ENCODE results near the gene SORCS2. TPM values are rescaled to one million over a fixed set of nuclear protein-coding genes. Genes with fewer than 3 reads are reported as not detected.

The SORCS2 gene
- total RNA-seq, 1 experiment from 2014 or later: 0.05 TPM

GRCh38 chr4:7395645-7396044 lies 203.3 kb downstream of the SORCS2 start:
- no peak overlapping the region for H3K27ac ChIP-seq
- no peaks in the 10 kb centered on the region for H3K36me3 ChIP-seq
- H3K27me3 ChIP-seq (replicated peaks): no peaks in the 10 kb centered on the region
- DNase-seq (ENCODE audit: low read depth in 1 of 2, low spot score in 2 of 2): peak in 1 of 2 experiments; percentile 2
- no peak overlapping the region for H3K4me3 ChIP-seq
- no peaks in the 10 kb centered on the region for H3K9me3 ChIP-seq (replicated peaks)
- no peaks in the 10 kb centered on the region for H3K4me1 ChIP-seq (replicated peaks)

GRCh38 chr4:7396186-7396910 lies 204.0 kb downstream of the SORCS2 start:
- H3K27ac ChIP-seq: no peak overlapping the region
- H3K9me3 ChIP-seq (replicated peaks): no peaks in the 10 kb centered on the region
- no peaks in the 10 kb centered on the region for H3K36me3 ChIP-seq
- H3K4me3 ChIP-seq: no peak overlapping the region
- H3K4me1 ChIP-seq (replicated peaks): no peaks in the 10 kb centered on the region
- peak in 1 of 2 experiments; percentile 8 for DNase-seq (ENCODE audit: low read depth in 1 of 2, low spot score in 2 of 2)
- no peaks in the 10 kb centered on the region for H3K27me3 ChIP-seq (replicated peaks)

- H3K27ac ChIP-seq: no peak overlapping the region
- no peak overlapping the region for H3K4me3 ChIP-seq
- no peaks in the 10 kb centered on the region for H3K36me3 ChIP-seq
- no peaks in the 10 kb centered on the region for H3K9me3 ChIP-seq (replicated peaks)
- peak in 1 of 2 experiments; percentile 7 for DNase-seq (ENCODE audit: low read depth in 1 of 2, low spot score in 2 of 2)
- no peaks in the 10 kb centered on the region for H3K4me1 ChIP-seq (replicated peaks)
- no peaks in the 10 kb centered on the region for H3K27me3 ChIP-seq (replicated peaks)
Observed at GRCh38 chr4:7397206-7398103, 205.1 kb downstream of the SORCS2 start.

- DNase-seq (ENCODE audit: low read depth in 1 of 2, low spot score in 2 of 2): peak in 1 of 2 experiments; percentile 36
- H3K9me3 ChIP-seq (replicated peaks): no peaks in the 10 kb centered on the region
- H3K4me1 ChIP-seq (replicated peaks): no peaks in the 10 kb centered on the region
- no peak overlapping the region for H3K27ac ChIP-seq
- H3K27me3 ChIP-seq (replicated peaks): no peaks in the 10 kb centered on the region
- H3K36me3 ChIP-seq: no peaks in the 10 kb centered on the region
- no peak overlapping the region for H3K4me3 ChIP-seq
Observed at GRCh38 chr4:7398104-7398423, 205.7 kb downstream of the SORCS2 start.

- DNase-seq (ENCODE audit: low read depth in 1 of 2, low spot score in 2 of 2): no peak
- no peak overlapping the region for H3K27ac ChIP-seq
- no peaks in the 10 kb centered on the region for H3K27me3 ChIP-seq (replicated peaks)
- no peaks in the 10 kb centered on the region for H3K9me3 ChIP-seq (replicated peaks)
- no peaks in the 10 kb centered on the region for H3K36me3 ChIP-seq
- H3K4me1 ChIP-seq (replicated peaks): no peaks in the 10 kb centered on the region
- no peak overlapping the region for H3K4me3 ChIP-seq
Observed at GRCh38 chr4:7398788-7399439, 206.6 kb downstream of the SORCS2 start.

GRCh38 chr4:7399440-7400234 lies 207.3 kb downstream of the SORCS2 start:
- no peaks in the 10 kb centered on the region for H3K4me1 ChIP-seq (replicated peaks)
- H3K36me3 ChIP-seq: no peaks in the 10 kb centered on the region
- H3K27me3 ChIP-seq (replicated peaks): no peaks in the 10 kb centered on the region
- no peaks in the 10 kb centered on the region for H3K9me3 ChIP-seq (replicated peaks)
- H3K27ac ChIP-seq: no peak overlapping the region
- H3K4me3 ChIP-seq: no peak overlapping the region
- DNase-seq (ENCODE audit: low read depth in 1 of 2, low spot score in 2 of 2): peak in 1 of 2 experiments; percentile 8

GRCh38 chr4:7400671-7401298 lies 208.4 kb downstream of the SORCS2 start:
- H3K4me3 ChIP-seq: no peak overlapping the region
- no peak overlapping the region for H3K27ac ChIP-seq
- no peak for DNase-seq (ENCODE audit: low read depth in 1 of 2, low spot score in 2 of 2)
- H3K27me3 ChIP-seq (replicated peaks): no peaks in the 10 kb centered on the region
- H3K36me3 ChIP-seq: no peaks in the 10 kb centered on the region
- H3K4me1 ChIP-seq (replicated peaks): no peaks in the 10 kb centered on the region
- H3K9me3 ChIP-seq (replicated peaks): no peaks in the 10 kb centered on the region

- Histone ChIP-seq H3K4me1 (replicated peaks) (no peaks in the 10 kb centered on the region), H3K27ac (no peak overlapping the region), H3K9me3 (replicated peaks) (no peaks in the 10 kb centered on the region), H3K4me3 (no peak overlapping the region), H3K27me3 (replicated peaks) (no peaks in the 10 kb centered on the region), H3K36me3 (no peaks in the 10 kb centered on the region)
- no peak for DNase-seq (ENCODE audit: low read depth in 1 of 2, low spot score in 2 of 2)
Observed at GRCh38 chr4:7402526-7402925, 210.2 kb downstream of the SORCS2 start.

GRCh38 chr4:7403001-7403400 lies 210.7 kb downstream of the SORCS2 start:
- Histone ChIP-seq H3K9me3 (replicated peaks) (no peaks in the 10 kb centered on the region), H3K27me3 (replicated peaks) (no peaks in the 10 kb centered on the region), H3K4me3 (no peak overlapping the region), H3K36me3 (no peaks in the 10 kb centered on the region), H3K4me1 (replicated peaks) (no peaks in the 10 kb centered on the region), H3K27ac (no peak overlapping the region)
- peak in 1 of 2 experiments; percentile 5 for DNase-seq (ENCODE audit: low read depth in 1 of 2, low spot score in 2 of 2)

- Histone ChIP-seq H3K27me3 (replicated peaks) (no peaks in the 10 kb centered on the region), H3K4me1 (replicated peaks) (no peaks in the 10 kb centered on the region), H3K9me3 (replicated peaks) (no peaks in the 10 kb centered on the region), H3K4me3 (no peak overlapping the region), H3K36me3 (no peaks in the 10 kb centered on the region), H3K27ac (no peak overlapping the region)
- no peak for DNase-seq (ENCODE audit: low read depth in 1 of 2, low spot score in 2 of 2)
Observed at GRCh38 chr4:7408166-7408565, 215.8 kb downstream of the SORCS2 start.

GRCh38 chr4:7410446-7410845 lies 218.1 kb downstream of the SORCS2 start:
- Histone ChIP-seq H3K36me3 (no peaks in the 10 kb centered on the region), H3K27ac (no peak overlapping the region), H3K9me3 (replicated peaks) (no peaks in the 10 kb centered on the region), H3K4me1 (replicated peaks) (no peaks in the 10 kb centered on the region), H3K27me3 (replicated peaks) (no peaks in the 10 kb centered on the region), H3K4me3 (no peak overlapping the region)
- no peak for DNase-seq (ENCODE audit: low read depth in 1 of 2, low spot score in 2 of 2)

- DNase-seq (ENCODE audit: low read depth in 1 of 2, low spot score in 2 of 2): no peak
Observed at GRCh38 chr4:7411491-7411890, 219.2 kb downstream of the SORCS2 start.

More at GRCh38 chr4:7411491-7411890, 219.2 kb downstream of the SORCS2 start:
- Histone ChIP-seq H3K4me1 (replicated peaks) (no peaks in the 10 kb centered on the region), H3K36me3 (no peaks in the 10 kb centered on the region), H3K27me3 (replicated peaks) (no peaks in the 10 kb centered on the region), H3K9me3 (replicated peaks) (no peaks in the 10 kb centered on the region), H3K27ac (no peak overlapping the region), H3K4me3 (no peak overlapping the region)
